H1 (cell line): ENCODE measurements around the gene ACAT2.

ENCODE experiments used
- CTCF ChIP-seq, 3 experiments: IDR thresholded peaks; 1 replicate in 2 of 3; 2 replicates in 1 of 3; pipeline versions ENCODE4 v1.5.1 to v1.6.1; 2011; ENCODE audit warnings: low read length in 3 of 3, mild to moderate bottlenecking in 3 of 3, inconsistent platforms in 2 of 3, low read depth in 1 of 3, moderate library complexity in 1 of 3; ENCODE audit not compliant: insufficient read depth in 1 of 3; ENCODE audit errors: control extremely low read depth in 1 of 3
- ZNF274 ChIP-seq: IDR thresholded peaks from 2 replicates; pipeline ENCODE4 v1.7.0; 2012; ENCODE audit warnings: low read length, borderline replicate concordance; ENCODE audit errors: extremely low read depth

- TF ChIP-seq ZNF274, result no peak
- no peak for TF ChIP-seq CTCF (IDR thresholded peaks at IDR 0.05; ENCODE audit: control extremely low read depth in 1 of 3, insufficient read depth in 1 of 3, low read depth in 1 of 3, low read length in 3 of 3)
Measured at GRCh38 chr6:159807150-159807858, 45.5 kb downstream of the ACAT2 start.
